Measurements from ENCODE around the gene ECSCR. TPM values are rescaled to one million over a fixed set of nuclear protein-coding genes. Genes with fewer than 3 reads are reported as not detected.
A peak's percentile ranks its signal among the peaks of the same experiment; 100 is the strongest.

ECSCR gene
- total RNA-seq, 1 experiment from 2014 or later: not detected

Small RNAs within 50 kb of the gene (small RNA-seq; reads per million reads assigned to genes)
- gene RNU5B-4P: 1.9 reads per million, percentile 50 among the genes with 10 or more reads in this experiment

Other genes starting within 250 kb of the ECSCR start
- 188 and 245 TPM in 2 replicates for gene MATR3, start 169.0 kb downstream of the ECSCR start, total RNA-seq (2014; rRNA removed; shearing (Covaris generic); ENCODE audit: low replicate concordance)
- gene PAIP2, start 120.9 kb downstream of the ECSCR start, total RNA-seq (2014; rRNA removed; shearing (Covaris generic); ENCODE audit: low replicate concordance): 111 and 113 TPM in 2 replicates
- not detected in 2 replicates for gene SLC23A1, start 79.4 kb downstream of the ECSCR start, total RNA-seq (2014; rRNA removed; shearing (Covaris generic); ENCODE audit: low replicate concordance)
- gene MZB1, start 72.8 kb downstream of the ECSCR start, total RNA-seq (2014; rRNA removed; shearing (Covaris generic); ENCODE audit: low replicate concordance): 28.8 and 31.0 TPM in 2 replicates
- 0.78 and 2.3 TPM in 2 replicates for gene PROB1, start 67.6 kb downstream of the ECSCR start, total RNA-seq (2014; rRNA removed; shearing (Covaris generic); ENCODE audit: low replicate concordance)
- 4.6 and 7.7 TPM in 2 replicates for gene SPATA24, start 58.7 kb downstream of the ECSCR start, total RNA-seq (2014; rRNA removed; shearing (Covaris generic); ENCODE audit: low replicate concordance)
- gene DNAJC18, start 23.2 kb downstream of the ECSCR start, total RNA-seq (2014; rRNA removed; shearing (Covaris generic); ENCODE audit: low replicate concordance): 6.0 and 9.0 TPM in 2 replicates
- gene SMIM33, start 8.3 kb upstream of the ECSCR start, total RNA-seq (2014; rRNA removed; shearing (Covaris generic); ENCODE audit: low replicate concordance): not detected in 2 replicates
- not detected in 2 replicates for gene STING1, start 20.0 kb upstream of the ECSCR start, total RNA-seq (2014; rRNA removed; shearing (Covaris generic); ENCODE audit: low replicate concordance)
- 80.2 and 105 TPM in 2 replicates for gene UBE2D2, start 98.6 kb upstream of the ECSCR start, total RNA-seq (2014; rRNA removed; shearing (Covaris generic); ENCODE audit: low replicate concordance)
- 2.8 and 2.9 TPM in 2 replicates for gene CXXC5, start 185.6 kb upstream of the ECSCR start, total RNA-seq (2014; rRNA removed; shearing (Covaris generic); ENCODE audit: low replicate concordance)